Posterior vena cava (tissue), 2 donors: ENCODE results near the gene AHCTF1. TPM values are rescaled to one million over a fixed set of nuclear protein-coding genes. Genes with fewer than 3 reads are reported as not detected.
A peak's percentile ranks its signal among the peaks of the same experiment; 100 is the strongest.
"Not testable (repeated sequence)": the region's sequence is repeated elsewhere in the genome, so short reads cannot be mapped to it uniquely, and the experiment has no call there.

Source experiments
- DNase-seq: peaks from one replicate; pipeline ENCODE4 v3.0.0-alpha.2; 2020; ENCODE audit warnings: low spot score
- intact Hi-C, 2 donors: fragments of 100-400 bp; cut with DNase I; formaldehyde crosslinking; loops; one replicate each; pipeline versions ENCODE4 v1.14.1 to v1.14.2; 2022 to 2023
- total RNA-seq, 2 donors: library from RNA; stranded (reverse); fragmentation: NEBNext Ultra II Directional; extraction: Animal tissue kit (Norgen Biotek cat#: 25700); gene quantifications; one replicate each; pipeline ENCODE4 v1.2.1, GENCODE V29; 2021
- donor health status: DM: yes; HTN: yes; CAD: no.
- donor health status: DM: yes; HTN: yes; CAD: no.

The AHCTF1 gene
- total RNA-seq, 2 donors from 2014 or later: 22.6 to 33.4 TPM

GRCh38 chr1:246850640-246851039 lies 81.1 kb downstream of the AHCTF1 start:
- DNase-seq, intact Hi-C loops: not testable (repeated sequence)

- intact Hi-C loops: no loop called here
- no peak for DNase-seq
Observed at GRCh38 chr1:246843876-246844275, 87.9 kb downstream of the AHCTF1 start.

GRCh38 chr1:246840761-246841160 lies 91.0 kb downstream of the AHCTF1 start:
- DNase-seq, intact Hi-C loops: not testable (repeated sequence)

GRCh38 chr1:246838118-246838456 lies 93.7 kb downstream of the AHCTF1 start:
- DNase-seq: no peak
- intact Hi-C loops: no loop called here

GRCh38 chr1:246837418-246838117 lies 94.2 kb downstream of the AHCTF1 start:
- intact Hi-C loops: no loop called here
- DNase-seq: no peak

GRCh38 chr1:246836209-246836966 lies 95.4 kb downstream of the AHCTF1 start:
- intact Hi-C loops: no loop called here
- no peak for DNase-seq

- no peak for DNase-seq
- intact Hi-C loops: no loop called here
Observed at GRCh38 chr1:246831543-246831942, 100.2 kb downstream of the AHCTF1 start.

- no peak for DNase-seq
- intact Hi-C loops: no loop called here
Observed at GRCh38 chr1:246828818-246829217, 102.9 kb downstream of the AHCTF1 start.

GRCh38 chr1:246827396-246827795 lies 104.4 kb downstream of the AHCTF1 start:
- intact Hi-C loops: no loop called here

GRCh38 chr1:246825557-246826175 lies 106.1 kb downstream of the AHCTF1 start:
- intact Hi-C loops: no loop called here
- no peak for DNase-seq

More at GRCh38 chr1:246827396-246827795, 104.4 kb downstream of the AHCTF1 start:
- no peak for DNase-seq

- DNase-seq: no peak
- intact Hi-C loops: no loop called here
Observed at GRCh38 chr1:246824541-246824940, 107.2 kb downstream of the AHCTF1 start.

- intact Hi-C loops: not testable (repeated sequence)
- peak; percentile 55 for DNase-seq
Observed at GRCh38 chr1:246822154-246822553, 109.6 kb downstream of the AHCTF1 start.

- intact Hi-C loops: no loop called here
- no peak for DNase-seq
Observed at GRCh38 chr1:246820666-246821065, 111.1 kb downstream of the AHCTF1 start.

- intact Hi-C loops, DNase-seq: not testable (repeated sequence)
Observed at GRCh38 chr1:246817778-246818177, 114.0 kb downstream of the AHCTF1 start.

GRCh38 chr1:246815693-246816270 lies 116.0 kb downstream of the AHCTF1 start:
- peak; percentile 48 for DNase-seq
- intact Hi-C loops: no loop called here

GRCh38 chr1:246814890-246815289 lies 116.9 kb downstream of the AHCTF1 start:
- intact Hi-C loops: no loop called here
- peak; percentile 62 for DNase-seq

- intact Hi-C loops, DNase-seq: not testable (repeated sequence)
Observed at GRCh38 chr1:246813325-246813724, 118.4 kb downstream of the AHCTF1 start.

GRCh38 chr1:246811985-246812384 lies 119.8 kb downstream of the AHCTF1 start:
- intact Hi-C loops: no loop called here

GRCh38 chr1:246809473-246809872 lies 122.3 kb downstream of the AHCTF1 start:
- no peak for DNase-seq
- intact Hi-C loops: no loop called here

More at GRCh38 chr1:246811985-246812384, 119.8 kb downstream of the AHCTF1 start:
- DNase-seq: peak; percentile 52

- intact Hi-C loops: no loop called here
- DNase-seq: no peak
Observed at GRCh38 chr1:246805135-246805716, 126.5 kb downstream of the AHCTF1 start.
